HEK293 (cell line): Measurements from ENCODE around the gene EPHB1.

ENCODE experiments used
- CTCF ChIA-PET: fragments of 350-600 bp; formaldehyde crosslinking; extraction: SDS; loops from one replicate; lab custom pipeline; 2021; ENCODE audit warnings: antibody characterized with exemption; lab: Yijun Ruan, JAX
- POLR2A ChIA-PET: fragments of 300-600 bp; formaldehyde crosslinking; extraction: SDS; loops from one replicate; lab custom pipeline; 2020; ENCODE audit warnings: antibody characterized with exemption, inconsistent platforms; lab: Yijun Ruan, JAX
- H3K27ac ChIP-seq: fragments of 200-500 bp; sonication (Bioruptor generic); 2 replicates; pipeline ENCODE4 v1.5.1; 2014; ENCODE audit warnings: low read depth, low read length, control low read depth, inconsistent platforms; ENCODE audit errors: extremely low read depth
- H3K36me3 ChIP-seq, 2 experiments: fragments of 200-500 bp in 1 of 2; sonication (Bioruptor generic) in 1 of 2; 1 replicate in 1 of 2; 2 replicates in 1 of 2; pipeline ENCODE4 v1.5.1; 2014 to 2017; ENCODE audit warnings: inconsistent platforms in 2 of 2, low read length in 2 of 2; ENCODE audit not compliant: control insufficient read depth in 2 of 2, insufficient read depth in 1 of 2
- H3K4me1 ChIP-seq: fragments of 200-500 bp; sonication (Bioruptor generic); 2 replicates; pipeline ENCODE4 v1.5.1; 2014; ENCODE audit warnings: mild to moderate bottlenecking, low read length, inconsistent platforms; ENCODE audit not compliant: control insufficient read depth, insufficient read depth
- H3K4me3 ChIP-seq: 2 replicates; pipeline ENCODE4 v1.5.1; 2011; ENCODE audit warnings: low read depth, mild to moderate bottlenecking, control low read depth, low read length, moderate library complexity
- H3K9me3 ChIP-seq: fragments of 200-500 bp; sonication (Bioruptor generic); 2 replicates; pipeline ENCODE4 v1.5.1; 2014; ENCODE audit warnings: low read depth, low read length, inconsistent platforms; ENCODE audit not compliant: control insufficient read depth, insufficient read depth
- HIC1 ChIP-seq: fragments of 450-650 bp; formaldehyde crosslinking; IDR thresholded peaks from 2 replicates; pipeline ENCODE4 v1.5.1; 2016; ENCODE audit warnings: missing biosample characterization, missing genetic modification characterization
- HOXC10 ChIP-seq: sonication (generic); formaldehyde crosslinking; IDR thresholded peaks from 2 replicates; pipeline ENCODE4 v1.8.1; 2023; ENCODE audit warnings: mild to moderate bottlenecking, missing genetic modification reagents
- KLF1 ChIP-seq: fragments of 450-650 bp; formaldehyde crosslinking; IDR thresholded peaks from 2 replicates; pipeline ENCODE4 v1.5.1; 2016; ENCODE audit warnings: missing biosample characterization, missing genetic modification characterization
- PRDM1 ChIP-seq: fragments of 450-650 bp; formaldehyde crosslinking; IDR thresholded peaks from 2 replicates; pipeline ENCODE4; 2016; ENCODE audit warnings: missing biosample characterization, missing genetic modification characterization
- SALL2 ChIP-seq: fragments of 450-650 bp; formaldehyde crosslinking; IDR thresholded peaks from 2 replicates; pipeline ENCODE4 v1.5.0; 2017; ENCODE audit warnings: missing biosample characterization, mild to moderate bottlenecking, missing genetic modification characterization, borderline replicate concordance
- ZBTB48 ChIP-seq: fragments of 450-650 bp; formaldehyde crosslinking; IDR thresholded peaks from 2 replicates; pipeline ENCODE4 v1.5.1; 2016; ENCODE audit warnings: missing biosample characterization, missing genetic modification characterization
- ZFHX2 ChIP-seq: fragments of 450-650 bp; formaldehyde crosslinking; conservative IDR thresholded peaks from 2 replicates; pipeline ENCODE4 v1.5.1; 2016; ENCODE audit warnings: missing biosample characterization, missing genetic modification characterization
- ZIC2 ChIP-seq: fragments of 450-650 bp; formaldehyde crosslinking; IDR thresholded peaks from 2 replicates; pipeline ENCODE4 v1.5.1; 2016; ENCODE audit warnings: missing biosample characterization, missing genetic modification characterization
- ZNF155 ChIP-seq: fragments of 450-650 bp; formaldehyde crosslinking; IDR thresholded peaks from 2 replicates; pipeline ENCODE4 v1.5.1; 2016; ENCODE audit warnings: missing biosample characterization, missing genetic modification characterization
- ZNF175 ChIP-seq: fragments of 450-650 bp; formaldehyde crosslinking; IDR thresholded peaks from 2 replicates; pipeline ENCODE4 v1.5.1; 2016; ENCODE audit warnings: missing biosample characterization, missing genetic modification characterization
- ZNF184 ChIP-seq: fragments of 450-650 bp; IDR thresholded peaks from 2 replicates; pipeline ENCODE4 v1.5.1; 2018; ENCODE audit warnings: missing biosample characterization, mild to moderate bottlenecking, missing genetic modification characterization
- ZNF23 ChIP-seq: fragments of 450-650 bp; formaldehyde crosslinking; IDR thresholded peaks from 2 replicates; pipeline ENCODE4 v1.5.1; 2016; ENCODE audit warnings: missing biosample characterization, missing genetic modification characterization, borderline replicate concordance
- ZNF398 ChIP-seq: fragments of 450-650 bp; formaldehyde crosslinking; IDR thresholded peaks from 2 replicates; pipeline ENCODE4 v1.5.1; 2017; ENCODE audit warnings: missing biosample characterization, missing genetic modification characterization
- ZNF473 ChIP-seq: fragments of 450-650 bp; formaldehyde crosslinking; IDR thresholded peaks from 2 replicates; pipeline ENCODE4 v1.5.1; 2017; ENCODE audit warnings: missing biosample characterization, missing genetic modification characterization
- ZNF548 ChIP-seq: fragments of 450-650 bp; formaldehyde crosslinking; IDR thresholded peaks from 2 replicates; pipeline ENCODE4 v1.5.1; 2016; ENCODE audit warnings: missing biosample characterization, missing genetic modification characterization
- ZNF555 ChIP-seq: fragments of 450-650 bp; formaldehyde crosslinking; conservative IDR thresholded peaks from 2 replicates; pipeline ENCODE4 v1.5.1; 2017; ENCODE audit warnings: missing biosample characterization, mild to moderate bottlenecking, missing genetic modification characterization, inconsistent platforms
- ZNF560 ChIP-seq: fragments of 450-650 bp; formaldehyde crosslinking; IDR thresholded peaks from 2 replicates; pipeline ENCODE4 v1.5.1; 2017; ENCODE audit warnings: missing biosample characterization, missing genetic modification characterization, borderline replicate concordance
- ZNF571 ChIP-seq: fragments of 450-650 bp; formaldehyde crosslinking; IDR thresholded peaks from 2 replicates; pipeline ENCODE4 v1.5.0; 2017; ENCODE audit warnings: missing biosample characterization, missing genetic modification characterization
- ZNF658 ChIP-seq: fragments of 450-650 bp; formaldehyde crosslinking; IDR thresholded peaks from 2 replicates; pipeline ENCODE4; 2016; ENCODE audit warnings: missing biosample characterization, missing genetic modification characterization
- ZNF768 ChIP-seq: fragments of 450-650 bp; formaldehyde crosslinking; IDR thresholded peaks from 2 replicates; pipeline ENCODE4 v1.5.1; 2018; ENCODE audit warnings: missing biosample characterization, mild to moderate bottlenecking, missing genetic modification characterization
- ZNF843 ChIP-seq: fragments of 450-650 bp; formaldehyde crosslinking; IDR thresholded peaks from 2 replicates; pipeline ENCODE4 v1.5.1; 2016; ENCODE audit warnings: missing biosample characterization, missing genetic modification characterization
- ZSCAN16 ChIP-seq: fragments of 450-650 bp; formaldehyde crosslinking; IDR thresholded peaks from 2 replicates; pipeline ENCODE4 v1.5.1; 2016; ENCODE audit warnings: missing biosample characterization, missing genetic modification characterization

EPHB1 gene

DNA sequence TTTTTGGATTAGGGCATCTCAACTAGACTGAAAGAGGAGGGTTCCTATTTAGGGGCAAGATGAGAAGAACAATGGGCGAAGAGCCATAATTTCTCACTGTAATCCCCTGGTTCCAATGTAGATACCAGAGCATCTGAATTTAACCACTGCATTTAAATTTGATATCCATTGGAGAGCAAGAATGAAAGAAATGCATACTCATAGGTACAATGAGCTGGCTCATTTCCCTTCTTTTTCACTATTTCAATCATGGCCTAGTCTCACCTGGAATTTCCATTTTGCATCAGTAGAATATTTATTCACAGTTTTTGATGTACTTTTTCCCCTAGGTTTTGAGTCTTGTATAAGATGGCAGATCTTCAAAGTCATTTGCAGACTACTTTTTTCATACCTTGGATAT, 13.8 kb downstream of the EPHB1 start:
- no peaks in the 10 kb centered on the region for H3K9me3 ChIP-seq
- H3K36me3 ChIP-seq = no peaks in the 10 kb centered on the region
- TF ChIP-seq ZFHX2 (tag by site-specific recombination) (no peak), ZNF843 (tag by site-specific recombination) (no peak), ZNF658 (tag by site-specific recombination) (no peak), ZNF548 (tag by site-specific recombination) (no peak), ZSCAN16 (tag by site-specific recombination) (no peak), HOXC10 (CRISPR knock-in tag) (no peak), ZNF473 (tag by site-specific recombination) (no peak)
- TF ChIP-seq, all 188 proteins: peak for 0
- ChIA-PET CTCF (no interaction called here), POLR2A (no interaction called here)
- no peaks in the 10 kb centered on the region for H3K4me1 ChIP-seq
- H3K4me3 ChIP-seq = no peak overlapping the region
- H3K27ac ChIP-seq = no peak overlapping the region

- TF ChIP-seq KLF1 (tag by site-specific recombination) (0 out of 2 replicates have a peak, but pooled peaks have one; percentile 21), HIC1 (tag by site-specific recombination) (no peak), ZNF23 (tag by site-specific recombination) (no peak), PRDM1 (tag by site-specific recombination) (0 out of 2 replicates have a peak, but pooled peaks have one; percentile 32)
- no peaks in the 10 kb centered on the region for H3K36me3 ChIP-seq
- no peaks in the 10 kb centered on the region for H3K9me3 ChIP-seq
- H3K4me3 ChIP-seq = no peak overlapping the region
- H3K4me1 ChIP-seq = no peaks in the 10 kb centered on the region
- H3K27ac ChIP-seq = no peak overlapping the region
- ChIA-PET CTCF (no interaction called here), POLR2A (no interaction called here)
Observed at GRCh38 chr3:134809427-134810051, 14.5 kb downstream of the EPHB1 start.

- no peaks in the 10 kb centered on the region for H3K4me1 ChIP-seq
- no peak overlapping the region for H3K4me3 ChIP-seq
- POLR2A ChIA-PET = no interaction called here
- TF ChIP-seq ZBTB48 (tag by site-specific recombination) (no peak), ZFHX2 (tag by site-specific recombination) (0 out of 2 replicates have a peak, but pooled peaks have one; percentile 6), ZNF184 (tag by site-specific recombination) (no peak), ZNF843 (tag by site-specific recombination) (no peak), ZNF571 (no peak)
- H3K9me3 ChIP-seq = no peaks in the 10 kb centered on the region
- no peaks in the 10 kb centered on the region for H3K36me3 ChIP-seq
- CTCF ChIA-PET = no interaction called here
- H3K27ac ChIP-seq = no peak overlapping the region
Observed at GRCh38 chr3:134810052-134810435, 15.0 kb downstream of the EPHB1 start.

- Histone ChIP-seq H3K4me3 (no peak overlapping the region), H3K9me3 (no peaks in the 10 kb centered on the region), H3K4me1 (no peaks in the 10 kb centered on the region), H3K36me3 (no peaks in the 10 kb centered on the region), H3K27ac (no peak overlapping the region)
- CTCF ChIA-PET = no interaction called here
- TF ChIP-seq ZNF175 (no peak), ZNF560 (tag by site-specific recombination) (no peak), ZIC2 (tag by site-specific recombination) (no peak), ZNF155 (tag by site-specific recombination) (no peak), ZNF398 (tag by site-specific recombination) (no peak), ZNF555 (no peak), SALL2 (tag by site-specific recombination) (no peak), ZNF768 (tag by site-specific recombination) (no peak)
- POLR2A ChIA-PET = no interaction called here
Observed at GRCh38 chr3:134810850-134811249, 15.8 kb downstream of the EPHB1 start.
